ENCODE results near the gene CDH8.
"Not testable (repeated sequence)": the region's sequence is repeated elsewhere in the genome, so short reads cannot be mapped to it uniquely, and the experiment has no call there.

CDH8 gene

DNA sequence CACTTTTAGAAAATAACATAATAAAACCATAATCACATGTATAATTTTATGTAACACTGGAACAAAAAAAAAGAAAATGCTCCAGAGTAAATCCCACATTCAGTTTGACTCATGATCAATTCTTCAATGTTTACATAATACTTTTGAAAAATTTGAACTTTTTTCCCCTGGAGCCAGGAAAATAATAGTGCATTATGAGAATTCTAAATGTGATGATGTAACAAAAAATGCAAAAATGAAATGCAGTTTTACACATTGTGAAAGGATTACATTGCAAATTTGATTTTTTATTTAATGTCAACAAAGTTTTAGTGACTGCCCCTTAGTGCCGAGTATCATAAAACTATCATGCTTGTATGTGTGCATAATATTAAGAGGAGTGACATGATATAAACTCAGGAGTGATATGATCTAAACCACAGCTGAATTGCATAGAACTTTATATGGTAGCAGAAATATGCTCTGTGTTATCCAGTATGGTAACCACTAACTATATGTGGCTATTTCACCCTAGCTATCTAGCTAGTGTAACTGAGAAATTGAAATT lies 238.2 kb downstream of the CDH8 start:
- CTCF ChIA-PET, result no interaction called here
- POLR2A ChIA-PET, result no interaction called here
- no peak for DNase-seq (ENCODE audit: extremely low spot score)
- TF ChIP-seq, protein P1, sequence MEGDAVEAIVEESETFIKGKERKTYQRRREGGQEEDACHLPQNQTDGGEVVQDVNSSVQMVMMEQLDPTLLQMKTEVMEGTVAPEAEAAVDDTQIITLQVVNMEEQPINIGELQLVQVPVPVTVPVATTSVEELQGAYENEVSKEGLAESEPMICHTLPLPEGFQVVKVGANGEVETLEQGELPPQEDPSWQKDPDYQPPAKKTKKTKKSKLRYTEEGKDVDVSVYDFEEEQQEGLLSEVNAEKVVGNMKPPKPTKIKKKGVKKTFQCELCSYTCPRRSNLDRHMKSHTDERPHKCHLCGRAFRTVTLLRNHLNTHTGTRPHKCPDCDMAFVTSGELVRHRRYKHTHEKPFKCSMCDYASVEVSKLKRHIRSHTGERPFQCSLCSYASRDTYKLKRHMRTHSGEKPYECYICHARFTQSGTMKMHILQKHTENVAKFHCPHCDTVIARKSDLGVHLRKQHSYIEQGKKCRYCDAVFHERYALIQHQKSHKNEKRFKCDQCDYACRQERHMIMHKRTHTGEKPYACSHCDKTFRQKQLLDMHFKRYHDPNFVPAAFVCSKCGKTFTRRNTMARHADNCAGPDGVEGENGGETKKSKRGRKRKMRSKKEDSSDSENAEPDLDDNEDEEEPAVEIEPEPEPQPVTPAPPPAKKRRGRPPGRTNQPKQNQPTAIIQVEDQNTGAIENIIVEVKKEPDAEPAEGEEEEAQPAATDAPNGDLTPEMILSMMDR (IDR thresholded peaks at IDR 0.05; ENCODE audit: control extremely low read depth, extremely low read depth, low read depth, missing control alignments), result no peak

DNA sequence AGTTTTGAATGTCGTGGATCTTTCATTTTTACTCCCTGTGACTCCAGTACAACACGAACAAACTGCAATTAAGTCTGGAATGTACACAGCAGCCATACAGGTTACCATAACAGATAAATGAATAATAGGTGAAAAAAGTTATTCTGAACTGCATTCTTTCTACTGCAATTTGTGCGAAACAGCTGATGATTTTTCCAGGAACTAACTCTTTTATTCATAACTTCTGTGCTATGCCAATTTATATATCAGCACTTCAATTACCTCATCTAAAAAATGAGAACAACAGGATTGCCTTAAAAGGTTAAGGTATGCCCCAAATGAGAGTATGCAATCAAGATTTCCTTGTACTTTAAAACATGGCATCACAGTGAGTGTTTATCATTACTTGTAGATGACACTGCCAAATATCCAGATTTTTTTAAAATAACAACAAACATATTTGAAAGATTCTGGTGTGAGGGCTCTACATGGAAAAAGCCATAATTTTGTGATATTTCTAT lies 238.9 kb downstream of the CDH8 start:
- ChIA-PET POLR2A (no interaction called here), CTCF (no interaction called here)
- TF ChIP-seq, protein P1 (IDR thresholded peaks at IDR 0.05; ENCODE audit: control extremely low read depth, extremely low read depth, low read depth, missing control alignments), result no peak
- DNase-seq (ENCODE audit: extremely low spot score), result no peak

DNA sequence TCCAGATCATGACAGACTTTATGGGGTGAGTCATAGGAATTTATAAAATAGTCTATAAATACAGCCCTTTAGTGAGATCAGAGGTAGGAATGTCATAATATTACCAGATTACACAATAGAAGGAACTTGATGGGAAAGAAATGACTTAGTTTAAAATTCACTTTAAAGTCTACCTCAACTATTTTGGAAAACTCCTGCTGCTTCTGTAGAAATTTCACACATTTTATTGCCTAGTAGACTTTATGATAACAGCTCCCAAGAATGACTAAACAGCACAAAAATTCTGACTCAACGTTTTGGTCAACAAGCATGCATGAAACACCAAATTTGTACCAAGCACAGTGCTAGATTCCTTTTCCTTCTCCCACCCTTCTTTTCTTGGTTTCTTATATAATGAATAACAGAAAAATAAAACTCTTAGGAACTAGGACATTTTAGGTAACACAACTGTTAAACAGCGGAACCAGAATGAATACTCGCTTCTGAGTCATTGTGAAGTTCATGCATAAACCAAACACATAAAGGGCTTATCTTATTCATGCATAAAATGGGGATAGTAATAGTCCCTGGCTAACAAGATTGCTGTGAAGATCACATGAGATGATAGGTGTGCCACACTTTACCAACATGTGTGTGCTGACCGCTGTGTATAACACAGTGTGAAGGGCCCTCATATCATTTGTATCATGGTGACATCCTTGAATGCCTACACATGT lies 243.9 kb downstream of the CDH8 start:
- CTCF ChIA-PET, result no interaction called here
- DNase-seq (ENCODE audit: extremely low spot score), result no peak
- POLR2A ChIA-PET, result no interaction called here
- TF ChIP-seq, protein P1 (IDR thresholded peaks at IDR 0.05; ENCODE audit: control extremely low read depth, extremely low read depth, low read depth, missing control alignments), result no peak

DNA sequence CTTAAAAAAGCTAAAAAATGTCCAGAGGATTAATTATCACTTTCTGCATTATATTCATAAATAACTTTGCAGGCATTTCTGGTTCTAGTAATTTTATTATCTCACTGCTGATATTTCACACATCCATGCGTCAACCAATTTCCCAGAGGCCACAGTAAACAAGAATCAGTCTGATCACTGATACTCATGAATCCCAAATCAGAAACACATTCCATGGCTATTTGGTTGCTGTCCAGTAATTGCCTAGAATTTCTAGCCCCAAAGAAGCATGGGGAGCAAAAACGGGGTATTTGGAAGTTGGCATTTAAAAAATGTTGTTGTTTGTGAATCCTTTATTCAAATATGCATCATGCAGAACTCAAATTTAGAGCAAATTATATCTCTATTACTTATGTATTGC lies 244.8 kb downstream of the CDH8 start:
- ChIA-PET POLR2A (no interaction called here), CTCF (no interaction called here)
- TF ChIP-seq, protein P1 (IDR thresholded peaks at IDR 0.05; ENCODE audit: control extremely low read depth, extremely low read depth, low read depth, missing control alignments), result no peak
- DNase-seq (ENCODE audit: extremely low spot score), result no peak

DNA sequence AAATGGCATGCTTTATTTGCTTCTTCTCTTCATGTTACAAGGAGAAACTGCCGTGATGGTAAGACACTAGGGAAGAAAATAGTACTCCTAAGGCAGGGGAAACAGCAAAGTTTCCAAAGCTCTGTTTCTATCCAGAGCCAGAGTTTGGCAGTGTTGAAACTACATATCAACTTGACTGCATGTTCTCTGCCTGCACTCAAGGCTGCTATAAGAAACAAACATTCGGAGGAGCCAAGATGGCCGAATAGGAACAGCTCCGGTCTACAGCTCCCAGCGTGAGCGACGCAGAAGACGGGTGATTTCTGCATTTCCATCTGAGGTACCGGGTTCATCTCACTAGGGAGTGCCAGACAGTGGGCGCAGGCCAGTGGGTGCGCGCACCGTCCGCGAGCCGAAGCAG lies 254.4 kb downstream of the CDH8 start:
- DNase-seq (ENCODE audit: extremely low spot score); POLR2A ChIA-PET; CTCF ChIA-PET: not testable (repeated sequence)

DNA sequence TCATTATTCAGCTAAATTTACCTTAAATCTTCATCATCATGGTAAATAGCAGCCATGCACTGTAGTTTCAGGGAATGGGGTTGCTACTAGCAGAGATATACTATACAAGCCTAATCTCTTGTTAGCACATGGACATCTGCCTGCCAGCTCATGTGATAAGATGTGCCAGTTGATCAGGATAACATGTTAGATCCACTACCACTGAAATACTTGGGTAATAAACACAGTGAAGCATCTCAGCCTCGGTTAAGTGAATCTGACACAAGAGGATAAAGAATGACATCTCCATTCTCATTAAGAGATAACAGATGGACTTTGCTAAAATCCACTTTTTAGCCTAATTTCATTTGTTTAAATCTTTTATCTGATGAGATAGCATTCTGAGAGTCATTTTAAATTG lies 256.1 kb downstream of the CDH8 start:
- no peak for DNase-seq (ENCODE audit: extremely low spot score)
- ChIA-PET CTCF (no interaction called here), POLR2A (no interaction called here)
- TF ChIP-seq, protein P1 (IDR thresholded peaks at IDR 0.05; ENCODE audit: control extremely low read depth, extremely low read depth, low read depth, missing control alignments), result no peak

DNA sequence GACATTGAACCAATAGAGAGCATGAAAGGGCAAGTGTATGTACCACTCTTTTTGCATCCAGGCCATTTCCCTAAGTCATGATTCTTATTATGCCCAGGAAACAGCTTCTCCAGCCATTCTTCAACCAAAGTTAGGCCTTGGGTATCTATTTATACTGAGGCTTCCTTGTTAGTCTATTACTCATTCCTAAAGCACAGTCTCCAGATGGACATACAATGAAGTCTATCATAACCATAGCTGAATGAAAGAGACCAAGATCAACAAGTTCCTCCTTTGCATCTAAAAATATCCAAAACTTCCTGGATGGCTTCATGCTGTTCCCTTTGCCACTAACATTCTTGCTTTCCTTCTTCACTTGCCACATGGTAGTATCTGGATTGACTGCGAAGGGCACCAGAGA lies 265.9 kb downstream of the CDH8 start:
- POLR2A ChIA-PET, result no interaction called here
- TF ChIP-seq, protein P1 (IDR thresholded peaks at IDR 0.05; ENCODE audit: control extremely low read depth, extremely low read depth, low read depth, missing control alignments), result no peak
- CTCF ChIA-PET, result no interaction called here
- no peak for DNase-seq (ENCODE audit: extremely low spot score)

All from GM10248 (cell line).